Measurements from ENCODE around the gene KLHL4. TPM values are rescaled to one million over a fixed set of nuclear protein-coding genes. Genes with fewer than 3 reads are reported as not detected.

Gene KLHL4
- total and polyA plus RNA-seq, 2 donors (not counting 1 experiment from before 2014, with no cell fraction given): 0.26 to 3.5 TPM

DNA sequence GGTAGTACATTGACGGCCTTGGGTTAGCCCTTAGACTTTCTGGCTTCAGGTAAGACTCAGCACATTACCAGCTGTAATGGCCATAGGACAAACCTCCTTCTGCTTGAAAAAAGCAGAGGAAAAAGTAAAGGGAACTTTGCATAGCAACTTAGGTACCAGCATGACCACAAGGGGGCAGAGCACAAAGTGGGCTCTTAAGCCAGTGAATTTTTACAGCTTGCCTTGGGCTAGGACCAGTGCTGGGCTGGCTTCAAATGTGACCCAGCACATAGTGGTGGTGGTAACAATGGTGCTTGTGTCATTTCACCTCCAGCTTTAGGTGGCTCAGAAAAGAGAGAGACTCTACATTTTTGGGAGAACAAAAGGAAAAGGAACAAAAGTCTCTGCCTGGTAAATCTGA lies 66.1 kb downstream of the KLHL4 start:
- H3K4me1 ChIP-seq (ENCODE audit: control insufficient read depth, extremely low read depth, insufficient read depth, low read length): no peaks in the 10 kb centered on the region
- peak in 1 of 2 donors; percentile 19 for DNase-seq (ENCODE audit: low read depth in 2 of 2)
- H3K9ac ChIP-seq (ENCODE audit: insufficient read depth, low read length): no peak overlapping the region
- H3K9me3 ChIP-seq (ENCODE audit: control insufficient read depth, insufficient read depth, low read depth, low read length): no peaks in the 10 kb centered on the region
- no peak overlapping the region for H2AFZ ChIP-seq (ENCODE audit: low read length)
- no peaks in the 10 kb centered on the region for H3K27me3 ChIP-seq (ENCODE audit: control insufficient read depth, insufficient read depth, low read length)
- no peak overlapping the region for H3K4me3 ChIP-seq (replicated peaks in 1 of 4; ENCODE audit: control extremely low read depth in 1 of 4, insufficient read depth in 1 of 4, low read depth in 3 of 4, low read length in 4 of 4)
- no peaks in the 10 kb centered on the region for H3K36me3 ChIP-seq (ENCODE audit: control insufficient read depth, insufficient read depth, low read length)
- no peaks in the 10 kb centered on the region for H3K79me2 ChIP-seq (ENCODE audit: control insufficient read depth, insufficient read depth, low read length)
- H3K27ac ChIP-seq (ENCODE audit: insufficient read depth, low read length): no peak overlapping the region
- no peak overlapping the region for H3K4me2 ChIP-seq (ENCODE audit: extremely low read depth, insufficient read depth, low read length)
- no peaks in the 10 kb centered on the region for H4K20me1 ChIP-seq (ENCODE audit: control insufficient read depth, extremely low read depth, insufficient read depth, low read length)
- no peak for TF ChIP-seq EZH2 (IDR thresholded peaks at IDR 0.05; ENCODE audit: low read length, missing control alignments)
- TF ChIP-seq, protein P1, sequence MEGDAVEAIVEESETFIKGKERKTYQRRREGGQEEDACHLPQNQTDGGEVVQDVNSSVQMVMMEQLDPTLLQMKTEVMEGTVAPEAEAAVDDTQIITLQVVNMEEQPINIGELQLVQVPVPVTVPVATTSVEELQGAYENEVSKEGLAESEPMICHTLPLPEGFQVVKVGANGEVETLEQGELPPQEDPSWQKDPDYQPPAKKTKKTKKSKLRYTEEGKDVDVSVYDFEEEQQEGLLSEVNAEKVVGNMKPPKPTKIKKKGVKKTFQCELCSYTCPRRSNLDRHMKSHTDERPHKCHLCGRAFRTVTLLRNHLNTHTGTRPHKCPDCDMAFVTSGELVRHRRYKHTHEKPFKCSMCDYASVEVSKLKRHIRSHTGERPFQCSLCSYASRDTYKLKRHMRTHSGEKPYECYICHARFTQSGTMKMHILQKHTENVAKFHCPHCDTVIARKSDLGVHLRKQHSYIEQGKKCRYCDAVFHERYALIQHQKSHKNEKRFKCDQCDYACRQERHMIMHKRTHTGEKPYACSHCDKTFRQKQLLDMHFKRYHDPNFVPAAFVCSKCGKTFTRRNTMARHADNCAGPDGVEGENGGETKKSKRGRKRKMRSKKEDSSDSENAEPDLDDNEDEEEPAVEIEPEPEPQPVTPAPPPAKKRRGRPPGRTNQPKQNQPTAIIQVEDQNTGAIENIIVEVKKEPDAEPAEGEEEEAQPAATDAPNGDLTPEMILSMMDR (conservative IDR thresholded peaks at IDR 0.05 in 1 of 2, IDR thresholded peaks at IDR 0.05 in 1 of 2; ENCODE audit: low read depth in 1 of 2, low read length in 2 of 2): peak in 1 of 2 donors; percentile 43

GRCh38 chrX:87616371-87616770 lies 98.8 kb downstream of the KLHL4 start:
- Histone ChIP-seq H3K27me3 (ENCODE audit: control insufficient read depth, insufficient read depth, low read length) (no peaks in the 10 kb centered on the region), H3K9ac (ENCODE audit: insufficient read depth, low read length) (no peak overlapping the region), H3K27ac (ENCODE audit: insufficient read depth, low read length) (no peak overlapping the region), H3K4me2 (ENCODE audit: extremely low read depth, insufficient read depth, low read length) (no peak overlapping the region), H4K20me1 (ENCODE audit: control insufficient read depth, extremely low read depth, insufficient read depth, low read length) (no peaks in the 10 kb centered on the region), H3K9me3 (ENCODE audit: control insufficient read depth, insufficient read depth, low read depth, low read length) (no peaks in the 10 kb centered on the region), H2AFZ (ENCODE audit: low read length) (no peak overlapping the region), H3K4me1 (ENCODE audit: control insufficient read depth, extremely low read depth, insufficient read depth, low read length) (no peaks in the 10 kb centered on the region), H3K4me3 (replicated peaks in 1 of 4; ENCODE audit: control extremely low read depth in 1 of 4, insufficient read depth in 1 of 4, low read depth in 3 of 4, low read length in 4 of 4) (no peak overlapping the region), H3K79me2 (ENCODE audit: control insufficient read depth, insufficient read depth, low read length) (no peaks in the 10 kb centered on the region), H3K36me3 (ENCODE audit: control insufficient read depth, insufficient read depth, low read length) (no peaks in the 10 kb centered on the region)
- TF ChIP-seq EZH2 (IDR thresholded peaks at IDR 0.05; ENCODE audit: low read length, missing control alignments): no peak
- TF ChIP-seq, protein P1 (conservative IDR thresholded peaks at IDR 0.05 in 1 of 2, IDR thresholded peaks at IDR 0.05 in 1 of 2; ENCODE audit: low read depth in 1 of 2, low read length in 2 of 2): no peak
- DNase-seq (ENCODE audit: low read depth in 2 of 2): peak in 1 of 2 donors; percentile 5

- no peak overlapping the region for H2AFZ ChIP-seq (ENCODE audit: low read length)
- H3K27ac ChIP-seq (ENCODE audit: insufficient read depth, low read length): no peak overlapping the region
- no peak for TF ChIP-seq EZH2 (IDR thresholded peaks at IDR 0.05; ENCODE audit: low read length, missing control alignments)
- TF ChIP-seq, protein P1 (conservative IDR thresholded peaks at IDR 0.05 in 1 of 2, IDR thresholded peaks at IDR 0.05 in 1 of 2; ENCODE audit: low read depth in 1 of 2, low read length in 2 of 2): no peak
These were observed 104.1 kb downstream of the KLHL4 start for GRCh38 chrX:87621697-87622096.

More at GRCh38 chrX:87621697-87622096, 104.1 kb downstream of the KLHL4 start:
- Histone ChIP-seq H3K9ac (ENCODE audit: insufficient read depth, low read length) (no peak overlapping the region), H3K4me2 (ENCODE audit: extremely low read depth, insufficient read depth, low read length) (no peak overlapping the region), H3K4me3 (replicated peaks in 1 of 4; ENCODE audit: control extremely low read depth in 1 of 4, insufficient read depth in 1 of 4, low read depth in 3 of 4, low read length in 4 of 4) (no peak overlapping the region), H3K9me3 (ENCODE audit: control insufficient read depth, insufficient read depth, low read depth, low read length) (no peaks in the 10 kb centered on the region), H3K27me3 (ENCODE audit: control insufficient read depth, insufficient read depth, low read length) (no peaks in the 10 kb centered on the region), H3K36me3 (ENCODE audit: control insufficient read depth, insufficient read depth, low read length) (no peaks in the 10 kb centered on the region), H3K4me1 (ENCODE audit: control insufficient read depth, extremely low read depth, insufficient read depth, low read length) (no peaks in the 10 kb centered on the region), H3K79me2 (ENCODE audit: control insufficient read depth, insufficient read depth, low read length) (no peaks in the 10 kb centered on the region), H4K20me1 (ENCODE audit: control insufficient read depth, extremely low read depth, insufficient read depth, low read length) (no peaks in the 10 kb centered on the region)
- peak; percentile 60 to 76 for DNase-seq (ENCODE audit: low read depth in 2 of 2)
